Left ventricle myocardium superior (tissue), 1 donor: ENCODE data around the gene RAB3GAP1. TPM values are rescaled to one million over a fixed set of nuclear protein-coding genes. Genes with fewer than 3 reads are reported as not detected.
"Not testable (repeated sequence)": the region's sequence is repeated elsewhere in the genome, so short reads cannot be mapped to it uniquely, and the experiment has no call there.

Experiments
- ATAC-seq: fragments of 200-7000 bp; cut with Tn5 transposase; one replicate; pipeline ENCODE4 v1.9.1; 2020; ENCODE audit warnings: mild to moderate bottlenecking, moderate library complexity
- DNase-seq: peaks from one replicate; pipeline ENCODE4 v3.0.0-alpha.2; 2020
- intact Hi-C: fragments of 100-400 bp; cut with micrococcal nuclease; formaldehyde crosslinking; loops from one replicate; pipeline ENCODE4 v1.11.0; 2022
- total RNA-seq: library from RNA; stranded (reverse); fragmentation: NEBNext Ultra II Directional; extraction: Animal tissue kit (Norgen Biotek cat#: 25700); gene quantifications from one replicate; pipeline ENCODE4 v1.2.1, GENCODE V29; 2021
- donor health status: DM: no; HTN: yes; CAD: no; lungs with severe emphysema.

Gene RAB3GAP1
- total RNA-seq, 1 donor from 2014 or later, result 53.2 TPM

GRCh38 chr2:135050132-135050531 is 2.0 kb upstream of the RAB3GAP1 start:
- intact Hi-C loops, result loop anchor here (5.0 kb wide), 1 partner anchor 98 kb away; no protein-coding TSS in a partner anchor
- DNase-seq (no peak), ATAC-seq (peak; percentile 50)

GRCh38 chr2:135050684-135051083 is 1.4 kb upstream of the RAB3GAP1 start:
- DNase-seq, result no peak
- ATAC-seq, result peak; percentile 63
- intact Hi-C loops, result loop anchor here (5.0 kb wide), 1 partner anchor 98 kb away; no protein-coding TSS in a partner anchor

GRCh38 chr2:135052997-135053474 is 944 bp downstream of the RAB3GAP1 start:
- DNase-seq (no peak), ATAC-seq (peak; percentile 3)
- intact Hi-C loops, result loop anchor here (5.0 kb wide), 1 partner anchor 101 kb away; no protein-coding TSS in a partner anchor

- DNase-seq, result no peak
- ATAC-seq, result no peak
- intact Hi-C loops, result no loop called here
These were observed 3.2 kb downstream of the RAB3GAP1 start for GRCh38 chr2:135055182-135055786.

GRCh38 chr2:135056790-135057189 is 4.7 kb downstream of the RAB3GAP1 start:
- intact Hi-C loops, result no loop called here
- DNase-seq (no peak), ATAC-seq (no peak)

- ATAC-seq, result peak; percentile 85
- intact Hi-C loops, result no loop called here
These were observed 7.5 kb downstream of the RAB3GAP1 start for GRCh38 chr2:135059577-135059976.

GRCh38 chr2:135063210-135063609 is 11.1 kb downstream of the RAB3GAP1 start:
- intact Hi-C loops, result no loop called here
- no peak for ATAC-seq
- no peak for DNase-seq

More at GRCh38 chr2:135059577-135059976, 7.5 kb downstream of the RAB3GAP1 start:
- no peak for DNase-seq

- DNase-seq (no peak), ATAC-seq (no peak)
- intact Hi-C loops, result no loop called here
These were observed 12.1 kb downstream of the RAB3GAP1 start for GRCh38 chr2:135064149-135064548.

- no peak for ATAC-seq
- intact Hi-C loops, result no loop called here
- DNase-seq, result no peak
These were observed 14.6 kb downstream of the RAB3GAP1 start for GRCh38 chr2:135066710-135067109.

- intact Hi-C loops, result no loop called here
- DNase-seq (no peak), ATAC-seq (no peak)
These were observed 20.3 kb downstream of the RAB3GAP1 start for GRCh38 chr2:135072125-135072997.

- intact Hi-C loops, result no loop called here
These were observed 22.1 kb downstream of the RAB3GAP1 start for GRCh38 chr2:135074216-135074615.

GRCh38 chr2:135076556-135076955 is 24.5 kb downstream of the RAB3GAP1 start:
- intact Hi-C loops, result no loop called here
- no peak for DNase-seq
- ATAC-seq, result no peak

More at GRCh38 chr2:135074216-135074615, 22.1 kb downstream of the RAB3GAP1 start:
- ATAC-seq, result no peak
- no peak for DNase-seq

- DNase-seq (no peak), ATAC-seq (no peak)
- intact Hi-C loops, result no loop called here
These were observed 26.3 kb downstream of the RAB3GAP1 start for GRCh38 chr2:135078417-135078816.

- intact Hi-C loops, result no loop called here
- no peak for DNase-seq
- ATAC-seq, result no peak
These were observed 34.1 kb downstream of the RAB3GAP1 start for GRCh38 chr2:135086222-135086621.

- intact Hi-C loops, ATAC-seq, DNase-seq: not testable (repeated sequence)
These were observed 37.5 kb downstream of the RAB3GAP1 start for GRCh38 chr2:135089597-135089996.

- ATAC-seq, result no peak
- DNase-seq, result no peak
- intact Hi-C loops, result no loop called here
These were observed 39.6 kb downstream of the RAB3GAP1 start for GRCh38 chr2:135091681-135092080.

- no peak for DNase-seq
- intact Hi-C loops, result no loop called here
- no peak for ATAC-seq
These were observed 41.1 kb downstream of the RAB3GAP1 start for GRCh38 chr2:135093193-135093592.

- no peak for DNase-seq
- intact Hi-C loops, result no loop called here
- ATAC-seq, result no peak
These were observed 41.7 kb downstream of the RAB3GAP1 start for GRCh38 chr2:135093670-135094330.

- intact Hi-C loops, result no loop called here
- ATAC-seq (no peak), DNase-seq (no peak)
These were observed 42.4 kb downstream of the RAB3GAP1 start for GRCh38 chr2:135094508-135094907.

GRCh38 chr2:135095591-135095990 is 43.5 kb downstream of the RAB3GAP1 start:
- ATAC-seq (no peak), DNase-seq (no peak)
- intact Hi-C loops, result no loop called here
